DND-41 (cell line): Measurements from ENCODE around the gene GNB1L.

Experiments used
- ATAC-seq: fragments of 200-7000 bp; cut with Tn5 transposase; 3 replicates; pipeline ENCODE4 v1.9.1; 2021; ENCODE audit warnings: low read depth; ENCODE audit not compliant: insufficient read depth
- DNase-seq: peaks from one replicate; pipeline ENCODE4 v3.0.0-alpha.2; 2020
- H2AFZ ChIP-seq: 2 replicates; pipeline ENCODE4 v1.6.0; 2012; ENCODE audit warnings: low read depth, low read length
- H3K27ac ChIP-seq: 2 replicates; pipeline ENCODE4 v1.5.1; 2012; ENCODE audit warnings: low read length, inconsistent platforms
- H3K27me3 ChIP-seq: fragments of 200-600 bp; sonication (generic); 2 replicates; pipeline ENCODE4 v1.6.0; 2012; ENCODE audit warnings: low read length, mild to moderate bottlenecking, inconsistent platforms; ENCODE audit not compliant: insufficient read depth, poor library complexity
- H3K36me3 ChIP-seq: 2 replicates; pipeline ENCODE4 v1.5.1; 2012; ENCODE audit warnings: low read length, inconsistent platforms; ENCODE audit not compliant: insufficient read depth
- H3K4me1 ChIP-seq: 2 replicates; pipeline ENCODE4 v1.5.1; 2012; ENCODE audit warnings: mild to moderate bottlenecking, low read length; ENCODE audit not compliant: insufficient read depth
- H3K4me2 ChIP-seq: 2 replicates; pipeline ENCODE4 v1.6.0; 2012; ENCODE audit warnings: mild to moderate bottlenecking, moderate library complexity, low read length, inconsistent platforms; ENCODE audit not compliant: insufficient read depth
- H3K4me3 ChIP-seq, 2 experiments: fragments of 200-600 bp in 1 of 2; shearing (Covaris generic) in 1 of 2; 2 replicates each; pipeline ENCODE4 v1.5.1; 2012 to 2016; ENCODE audit warnings: inconsistent platforms in 2 of 2, low read length in 2 of 2, mild to moderate bottlenecking in 2 of 2, low read depth in 1 of 2, moderate library complexity in 1 of 2
- H3K79me2 ChIP-seq: 2 replicates; pipeline ENCODE4 v1.6.0; 2012; ENCODE audit warnings: low read length, inconsistent platforms; ENCODE audit not compliant: insufficient read depth
- H3K9ac ChIP-seq: 2 replicates; pipeline ENCODE4 v1.6.0; 2012; ENCODE audit warnings: low read depth, mild to moderate bottlenecking, inconsistent platforms, low read length, moderate library complexity
- H3K9me3 ChIP-seq: 2 replicates; pipeline ENCODE4 v1.5.1; 2012; ENCODE audit warnings: low read length, moderate library complexity, mild to moderate bottlenecking, inconsistent platforms; ENCODE audit not compliant: insufficient read depth, severe bottlenecking
- H4K20me1 ChIP-seq: 2 replicates; pipeline ENCODE4 v1.6.0; 2012; ENCODE audit warnings: low read length; ENCODE audit not compliant: insufficient read depth
- CTCF ChIP-seq: IDR thresholded peaks from 2 replicates; pipeline ENCODE4 v1.5.1; 2012; ENCODE audit warnings: borderline replicate concordance, low read length, moderate library complexity, mild to moderate bottlenecking; ENCODE audit not compliant: poor library complexity, severe bottlenecking; ENCODE audit errors: extremely low read depth
- EZH2 ChIP-seq: IDR thresholded peaks from 3 replicates; pipeline ENCODE4 v1.6.1; 2012; ENCODE audit warnings: borderline replicate concordance, low read depth, mild to moderate bottlenecking, moderate library complexity, low read length, inconsistent platforms; ENCODE audit not compliant: severe bottlenecking

Gene GNB1L

DNA sequence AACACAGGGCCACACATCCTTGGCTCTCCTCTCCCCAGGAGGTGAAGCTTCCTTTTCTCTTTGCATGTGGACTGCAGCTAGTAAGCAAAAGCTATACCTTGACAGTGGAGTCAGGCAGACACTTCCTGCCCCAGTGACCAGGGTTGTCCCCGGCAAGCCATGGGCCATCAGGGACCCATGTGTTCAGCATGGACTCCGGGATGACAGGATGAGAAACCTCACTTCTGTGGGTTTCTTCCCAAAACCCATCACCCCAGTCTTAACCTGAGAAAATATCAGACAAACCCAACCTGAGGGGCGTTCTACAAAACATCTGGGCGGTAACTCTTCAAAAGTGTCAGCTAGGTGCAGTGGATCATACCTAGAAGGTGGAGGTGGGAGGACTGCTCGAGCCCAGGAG lies 40.2 kb downstream of the GNB1L start:
- DNase-seq, result no peak
- no peak for TF ChIP-seq CTCF
- no peak for TF ChIP-seq EZH2

DNA sequence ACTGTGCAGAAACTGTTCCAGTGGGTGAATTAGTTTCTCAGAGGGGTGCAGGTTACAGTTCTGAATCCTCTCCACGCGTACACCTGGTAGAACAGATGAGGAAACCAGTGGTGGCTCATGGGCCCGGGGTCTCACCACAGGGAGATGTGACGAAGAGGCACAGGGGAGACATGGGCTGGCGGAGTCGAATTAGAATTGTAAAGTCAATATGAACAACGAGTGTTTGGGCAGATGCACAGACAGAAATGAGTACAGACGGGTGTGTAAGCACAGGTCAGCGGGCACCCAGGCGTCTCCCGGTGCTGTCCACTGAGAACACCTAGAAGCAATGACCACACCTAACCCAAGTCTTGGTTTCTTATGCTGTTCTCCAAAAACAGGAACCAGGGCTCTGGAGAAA lies 41.8 kb downstream of the GNB1L start:
- H4K20me1 ChIP-seq, result peaks cover 21% of the 10 kb centered on the region
- ATAC-seq (no peak), DNase-seq (peak; percentile 0)
- H3K4me3 ChIP-seq, result no peak overlapping the region
- TF ChIP-seq CTCF, result no peak
- no peak for TF ChIP-seq EZH2
- H3K9ac ChIP-seq, result no peak overlapping the region
- H3K27ac ChIP-seq, result no peak overlapping the region
- no peaks in the 10 kb centered on the region for H3K27me3 ChIP-seq
- no peak overlapping the region for H2AFZ ChIP-seq
- H3K79me2 ChIP-seq, result no peaks in the 10 kb centered on the region
- peaks cover 45% of the 10 kb centered on the region for H3K36me3 ChIP-seq
- no peak overlapping the region for H3K4me2 ChIP-seq
- H3K4me1 ChIP-seq, result no peaks in the 10 kb centered on the region
- no peaks in the 10 kb centered on the region for H3K9me3 ChIP-seq

More for the DNA sequence above, 40.2 kb downstream of the GNB1L start:
- ATAC-seq, result no peak
- Histone ChIP-seq H3K4me3 (no peak overlapping the region), H3K9ac (no peak overlapping the region), H4K20me1 (peaks cover 24% of the 10 kb centered on the region), H3K4me2 (no peak overlapping the region), H3K9me3 (no peaks in the 10 kb centered on the region), H3K4me1 (no peaks in the 10 kb centered on the region), H3K27me3 (no peaks in the 10 kb centered on the region), H2AFZ (no peak overlapping the region), H3K36me3 (peaks cover 57% of the 10 kb centered on the region), H3K79me2 (no peaks in the 10 kb centered on the region), H3K27ac (no peak overlapping the region)

GRCh38 chr22:19811811-19812771 lies 42.6 kb downstream of the GNB1L start:
- H3K27me3 ChIP-seq, result no peaks in the 10 kb centered on the region
- H3K27ac ChIP-seq, result no peak overlapping the region
- no peak for ATAC-seq
- no peaks in the 10 kb centered on the region for H3K79me2 ChIP-seq
- no peak for DNase-seq
- H2AFZ ChIP-seq, result no peak overlapping the region
- peaks cover 49% of the 10 kb centered on the region for H3K36me3 ChIP-seq
- H3K4me2 ChIP-seq, result no peak overlapping the region
- TF ChIP-seq EZH2 (no peak), CTCF (no peak)
- no peaks in the 10 kb centered on the region for H3K9me3 ChIP-seq
- peaks cover 22% of the 10 kb centered on the region for H4K20me1 ChIP-seq
- H3K9ac ChIP-seq, result no peak overlapping the region
- no peak overlapping the region for H3K4me3 ChIP-seq
- no peaks in the 10 kb centered on the region for H3K4me1 ChIP-seq
